HEK293 (cell line): ENCODE measurements around the gene RHBDD1.

Experiments used
- CTCF ChIA-PET: fragments of 350-600 bp; formaldehyde crosslinking; extraction: SDS; loops from one replicate; lab custom pipeline; 2021; ENCODE audit warnings: antibody characterized with exemption; lab: Yijun Ruan, JAX
- POLR2A ChIA-PET: fragments of 300-600 bp; formaldehyde crosslinking; extraction: SDS; loops from one replicate; lab custom pipeline; 2020; ENCODE audit warnings: antibody characterized with exemption, inconsistent platforms; lab: Yijun Ruan, JAX
- H3K27ac ChIP-seq: fragments of 200-500 bp; sonication (Bioruptor generic); 2 replicates; pipeline ENCODE4 v1.5.1; 2014; ENCODE audit warnings: low read depth, low read length, control low read depth, inconsistent platforms; ENCODE audit errors: extremely low read depth
- H3K36me3 ChIP-seq, 2 experiments: fragments of 200-500 bp in 1 of 2; sonication (Bioruptor generic) in 1 of 2; 1 replicate in 1 of 2; 2 replicates in 1 of 2; pipeline ENCODE4 v1.5.1; 2014 to 2017; ENCODE audit warnings: inconsistent platforms in 2 of 2, low read length in 2 of 2; ENCODE audit not compliant: control insufficient read depth in 2 of 2, insufficient read depth in 1 of 2
- H3K4me1 ChIP-seq: fragments of 200-500 bp; sonication (Bioruptor generic); 2 replicates; pipeline ENCODE4 v1.5.1; 2014; ENCODE audit warnings: mild to moderate bottlenecking, low read length, inconsistent platforms; ENCODE audit not compliant: control insufficient read depth, insufficient read depth
- H3K4me3 ChIP-seq: 2 replicates; pipeline ENCODE4 v1.5.1; 2011; ENCODE audit warnings: low read depth, mild to moderate bottlenecking, control low read depth, low read length, moderate library complexity
- H3K9me3 ChIP-seq: fragments of 200-500 bp; sonication (Bioruptor generic); 2 replicates; pipeline ENCODE4 v1.5.1; 2014; ENCODE audit warnings: low read depth, low read length, inconsistent platforms; ENCODE audit not compliant: control insufficient read depth, insufficient read depth
- EGR2 ChIP-seq: fragments of 450-650 bp; formaldehyde crosslinking; IDR thresholded peaks from 2 replicates; pipeline ENCODE4 v1.5.1; 2016; ENCODE audit warnings: low read depth, missing biosample characterization, missing genetic modification characterization
- IKZF3 ChIP-seq: fragments of 450-650 bp; IDR thresholded peaks from 2 replicates; pipeline ENCODE4 v1.5.0; 2018; ENCODE audit warnings: missing biosample characterization, mild to moderate bottlenecking, missing genetic modification characterization, moderate library complexity
- KLF7 ChIP-seq: fragments of 450-650 bp; formaldehyde crosslinking; IDR thresholded peaks from 2 replicates; pipeline ENCODE4 v1.5.1; 2016; ENCODE audit warnings: missing biosample characterization, missing genetic modification characterization, borderline replicate concordance
- PRDM1 ChIP-seq: fragments of 450-650 bp; formaldehyde crosslinking; IDR thresholded peaks from 2 replicates; pipeline ENCODE4; 2016; ENCODE audit warnings: missing biosample characterization, missing genetic modification characterization
- REPIN1 ChIP-seq: fragments of 450-650 bp; formaldehyde crosslinking; IDR thresholded peaks from 2 replicates; pipeline ENCODE4 v1.5.1; 2017; ENCODE audit warnings: missing biosample characterization, missing genetic modification characterization, low read depth
- SETDB1 ChIP-seq: IDR thresholded peaks from one replicate; pipeline ENCODE4 v1.6.1; 2017; ENCODE audit warnings: mild to moderate bottlenecking, low read length, moderate library complexity, mixed read lengths; ENCODE audit not compliant: insufficient read length
- SP2 ChIP-seq: fragments of 450-650 bp; formaldehyde crosslinking; IDR thresholded peaks from 2 replicates; pipeline ENCODE4 v1.5.1; 2016; ENCODE audit warnings: missing biosample characterization, missing genetic modification characterization
- TCF7L2 ChIP-seq: IDR thresholded peaks from 2 replicates; pipeline ENCODE4 v1.6.1; 2011; ENCODE audit warnings: low read depth, mild to moderate bottlenecking, inconsistent platforms, low read length, moderate library complexity, borderline replicate concordance
- TRIM28 ChIP-seq: IDR thresholded peaks from 2 replicates; pipeline ENCODE4 v1.6.1; 2011; ENCODE audit warnings: low read length, control low read depth, borderline replicate concordance
- ZBTB21 ChIP-seq: fragments of 450-650 bp; formaldehyde crosslinking; IDR thresholded peaks from 2 replicates; pipeline ENCODE4 v1.5.1; 2017; ENCODE audit warnings: missing biosample characterization, missing genetic modification characterization
- ZBTB26 ChIP-seq: fragments of 450-650 bp; formaldehyde crosslinking; optimal IDR thresholded peaks from 2 replicates; pipeline ENCODE3; 2016; ENCODE audit warnings: missing biosample characterization, mild to moderate bottlenecking, missing genetic modification characterization
- ZBTB6 ChIP-seq: fragments of 450-650 bp; formaldehyde crosslinking; IDR thresholded peaks from 2 replicates; pipeline ENCODE4 v1.5.1; 2017; ENCODE audit warnings: missing biosample characterization, missing genetic modification characterization
- ZFHX2 ChIP-seq: fragments of 450-650 bp; formaldehyde crosslinking; conservative IDR thresholded peaks from 2 replicates; pipeline ENCODE4 v1.5.1; 2016; ENCODE audit warnings: missing biosample characterization, missing genetic modification characterization
- ZNF138 ChIP-seq: fragments of 450-650 bp; formaldehyde crosslinking; IDR thresholded peaks from 2 replicates; pipeline ENCODE4 v1.5.1; 2016; ENCODE audit warnings: missing biosample characterization, missing genetic modification characterization, borderline replicate concordance
- ZNF146 ChIP-seq: fragments of 450-650 bp; formaldehyde crosslinking; IDR thresholded peaks from 2 replicates; pipeline ENCODE4 v1.5.1; 2016; ENCODE audit warnings: missing biosample characterization, missing genetic modification characterization
- ZNF155 ChIP-seq: fragments of 450-650 bp; formaldehyde crosslinking; IDR thresholded peaks from 2 replicates; pipeline ENCODE4 v1.5.1; 2016; ENCODE audit warnings: missing biosample characterization, missing genetic modification characterization
- ZNF248 ChIP-seq: fragments of 450-650 bp; formaldehyde crosslinking; IDR thresholded peaks from 2 replicates; pipeline ENCODE4 v1.5.1; 2017; ENCODE audit warnings: missing biosample characterization, missing genetic modification characterization
- ZNF596 ChIP-seq: fragments of 450-650 bp; IDR thresholded peaks from 2 replicates; pipeline ENCODE4 v1.5.0; 2018; ENCODE audit warnings: missing biosample characterization, mild to moderate bottlenecking, missing genetic modification characterization, moderate library complexity
- ZNF645 ChIP-seq: fragments of 450-650 bp; formaldehyde crosslinking; IDR thresholded peaks from 2 replicates; pipeline ENCODE4; 2016; ENCODE audit warnings: missing biosample characterization, missing genetic modification characterization
- ZNF768 ChIP-seq: fragments of 450-650 bp; formaldehyde crosslinking; IDR thresholded peaks from 2 replicates; pipeline ENCODE4 v1.5.1; 2018; ENCODE audit warnings: missing biosample characterization, mild to moderate bottlenecking, missing genetic modification characterization
- ZNF837 ChIP-seq: fragments of 450-650 bp; formaldehyde crosslinking; IDR thresholded peaks from 2 replicates; pipeline ENCODE4 v1.5.1; 2016; ENCODE audit warnings: missing biosample characterization, missing genetic modification characterization
- ZSCAN4 ChIP-seq: fragments of 450-650 bp; formaldehyde crosslinking; IDR thresholded peaks from 2 replicates; pipeline ENCODE4 v1.5.1; 2017; ENCODE audit warnings: missing biosample characterization, missing genetic modification characterization

Gene RHBDD1

GRCh38 chr2:226934546-226935201 is 98.8 kb downstream of the RHBDD1 start:
- no peak overlapping the region for H3K27ac ChIP-seq
- ChIA-PET POLR2A (no interaction called here), CTCF (interaction anchor here (0.7 kb wide), 1 partner anchor 1294 kb away, joined by 3 read pairs; no protein-coding TSS in a partner anchor)
- H3K36me3 ChIP-seq = no peaks in the 10 kb centered on the region
- no peak for TF ChIP-seq TCF7L2
- TF ChIP-seq ZNF138 (tag by site-specific recombination) = no peak
- no peak for TF ChIP-seq SP2 (tag by site-specific recombination)
- TF ChIP-seq TRIM28 = no peak
- no peak for TF ChIP-seq KLF7 (tag by site-specific recombination)
- no peaks in the 10 kb centered on the region for H3K9me3 ChIP-seq
- no peak overlapping the region for H3K4me3 ChIP-seq
- no peaks in the 10 kb centered on the region for H3K4me1 ChIP-seq

- H3K27ac ChIP-seq = no peak overlapping the region
- H3K4me1 ChIP-seq = no peaks in the 10 kb centered on the region
- H3K9me3 ChIP-seq = no peaks in the 10 kb centered on the region
- H3K36me3 ChIP-seq = no peaks in the 10 kb centered on the region; a peak in 1 of 3 replicates
- no peak for TF ChIP-seq ZBTB6 (tag by site-specific recombination)
- no peak for TF ChIP-seq SETDB1
- no peak for TF ChIP-seq PRDM1 (tag by site-specific recombination)
- TF ChIP-seq ZNF596 (tag by site-specific recombination) = no peak
- no peak for TF ChIP-seq ZNF837 (tag by site-specific recombination)
- TF ChIP-seq ZSCAN4 (tag by site-specific recombination) = no peak
- TF ChIP-seq ZNF645 (tag by site-specific recombination) = no peak
- TF ChIP-seq ZNF768 (tag by site-specific recombination) = no peak
- no peak for TF ChIP-seq REPIN1
- no peak for TF ChIP-seq ZBTB26
- no peak for TF ChIP-seq EGR2 (tag by site-specific recombination)
- no peak for TF ChIP-seq ZFHX2
- TF ChIP-seq ZNF146 (tag by site-specific recombination) = no peak
- no peak for TF ChIP-seq ZNF248 (tag by site-specific recombination)
- no peak for TF ChIP-seq ZBTB21
- TF ChIP-seq ZNF155 = no peak
- TF ChIP-seq IKZF3 (tag by site-specific recombination) = no peak
- no peak overlapping the region for H3K4me3 ChIP-seq
- ChIA-PET CTCF (no interaction called here), POLR2A (no interaction called here)
Observed at GRCh38 chr2:226943862-226944620, 108.2 kb downstream of the RHBDD1 start.
